Measurements from ENCODE around the gene OBP2A.

- TF ChIP-seq JUN (IDR thresholded peaks at IDR 0.05; ENCODE audit: low read depth, low read length) = no peak
- no peak for TF ChIP-seq RBBP5 (IDR thresholded peaks at IDR 0.05; ENCODE audit: borderline replicate concordance, low read depth, low read length)
- no peak for TF ChIP-seq CTCF (IDR thresholded peaks at IDR 0.05; ENCODE audit: control extremely low read depth in 1 of 3, insufficient read depth in 1 of 3, low read depth in 1 of 3, low read length in 3 of 3)
- TF ChIP-seq RAD21 (IDR thresholded peaks at IDR 0.05 in 1 of 2, conservative IDR thresholded peaks at IDR 0.05 in 1 of 2; ENCODE audit: low read depth in 2 of 2, low read length in 2 of 2) = no peak
- no peak for TF ChIP-seq CHD2 (IDR thresholded peaks at IDR 0.05; ENCODE audit: low read length)
- no peak for TF ChIP-seq GTF2F1 (IDR thresholded peaks at IDR 0.05; ENCODE audit: borderline replicate concordance, low read depth, low read length)
- no peak for TF ChIP-seq RXRA (IDR thresholded peaks at IDR 0.05; ENCODE audit: insufficient read depth, low read depth, low read length)
- TF ChIP-seq EZH2 (IDR thresholded peaks at IDR 0.05; ENCODE audit: low read depth, low read length, severe bottlenecking) = no peak
- TF ChIP-seq POLR2A (IDR thresholded peaks at IDR 0.05; ENCODE audit: control extremely low read depth in 1 of 2, low read depth in 2 of 2, low read length in 2 of 2) = no peak
- TF ChIP-seq TAF7 (optimal IDR thresholded peaks at IDR 0.05; ENCODE audit: borderline replicate concordance, low read depth, low read length) = no peak
- TF ChIP-seq RFX5 (IDR thresholded peaks at IDR 0.05; ENCODE audit: borderline replicate concordance, low read depth, low read length) = no peak
- TF ChIP-seq SP4 (IDR thresholded peaks at IDR 0.05; ENCODE audit: low read length) = no peak
Observed at GRCh38 chr9:135547756-135548736, 2.1 kb downstream of the OBP2A start.

Measured in H1 (cell line).